GM21576 (cell line): Measurements from ENCODE around the gene ZFR.
"Not testable (repeated sequence)": the region's sequence is repeated elsewhere in the genome, so short reads cannot be mapped to it uniquely, and the experiment has no call there.

ENCODE experiments used
- ATAC-seq: cut with Tn5 transposase; IDR thresholded peaks from one replicate; pipeline ENCODE4 v1.9.1; 2021; ENCODE audit warnings: mild to moderate bottlenecking, moderate library complexity; ENCODE audit not compliant: unreplicated experiment

The ZFR gene

GRCh38 chr5:32452316-32452715, 7.8 kb upstream of the ZFR start:
- ATAC-seq = not testable (repeated sequence)

GRCh38 chr5:32450952-32451351, 6.4 kb upstream of the ZFR start:
- ATAC-seq = no peak

DNA sequence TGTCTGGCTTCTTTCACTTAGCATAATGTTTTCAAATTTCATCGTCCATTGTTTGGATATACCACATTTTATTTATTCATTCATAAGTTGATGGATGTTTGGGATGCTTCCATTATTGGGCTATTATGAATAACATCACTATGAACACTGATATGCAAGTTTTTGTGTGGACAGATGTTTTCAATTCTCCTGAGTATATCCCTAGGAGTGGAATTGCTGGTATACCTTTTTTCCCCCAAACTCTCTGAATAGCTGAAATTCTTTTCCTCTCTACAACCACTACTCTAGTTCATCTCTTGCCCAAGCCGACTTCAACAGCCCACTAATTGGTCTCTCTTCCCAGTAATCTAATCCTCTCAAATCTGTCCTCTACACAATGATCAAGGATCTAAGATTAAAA, 4.7 kb upstream of the ZFR start:
- ATAC-seq = no peak

DNA sequence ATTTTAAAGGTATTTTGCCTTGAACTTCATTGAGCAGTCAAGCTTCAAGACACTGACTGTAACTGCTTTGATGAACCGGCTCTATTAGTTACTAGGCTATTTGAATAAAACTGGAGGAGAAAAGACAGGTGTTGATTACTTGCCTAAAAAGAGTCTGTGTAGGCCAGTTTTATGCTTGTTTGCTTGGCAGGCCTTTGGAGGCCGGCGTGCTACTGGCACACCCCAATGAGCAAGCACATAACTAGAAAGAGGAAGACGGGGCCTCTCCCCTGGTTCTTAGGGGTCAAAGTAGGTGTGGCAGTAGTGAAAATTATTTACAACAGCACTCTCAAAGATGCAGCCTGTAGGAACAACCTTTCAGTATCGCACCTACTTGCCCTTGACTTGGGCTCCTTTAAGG, 2.1 kb upstream of the ZFR start:
- ATAC-seq = no peak

- ATAC-seq = no peak
These were observed 1.5 kb upstream of the ZFR start for GRCh38 chr5:32445831-32446614.

- no peak for ATAC-seq
These were observed 783 bp upstream of the ZFR start for GRCh38 chr5:32445287-32445758.

DNA sequence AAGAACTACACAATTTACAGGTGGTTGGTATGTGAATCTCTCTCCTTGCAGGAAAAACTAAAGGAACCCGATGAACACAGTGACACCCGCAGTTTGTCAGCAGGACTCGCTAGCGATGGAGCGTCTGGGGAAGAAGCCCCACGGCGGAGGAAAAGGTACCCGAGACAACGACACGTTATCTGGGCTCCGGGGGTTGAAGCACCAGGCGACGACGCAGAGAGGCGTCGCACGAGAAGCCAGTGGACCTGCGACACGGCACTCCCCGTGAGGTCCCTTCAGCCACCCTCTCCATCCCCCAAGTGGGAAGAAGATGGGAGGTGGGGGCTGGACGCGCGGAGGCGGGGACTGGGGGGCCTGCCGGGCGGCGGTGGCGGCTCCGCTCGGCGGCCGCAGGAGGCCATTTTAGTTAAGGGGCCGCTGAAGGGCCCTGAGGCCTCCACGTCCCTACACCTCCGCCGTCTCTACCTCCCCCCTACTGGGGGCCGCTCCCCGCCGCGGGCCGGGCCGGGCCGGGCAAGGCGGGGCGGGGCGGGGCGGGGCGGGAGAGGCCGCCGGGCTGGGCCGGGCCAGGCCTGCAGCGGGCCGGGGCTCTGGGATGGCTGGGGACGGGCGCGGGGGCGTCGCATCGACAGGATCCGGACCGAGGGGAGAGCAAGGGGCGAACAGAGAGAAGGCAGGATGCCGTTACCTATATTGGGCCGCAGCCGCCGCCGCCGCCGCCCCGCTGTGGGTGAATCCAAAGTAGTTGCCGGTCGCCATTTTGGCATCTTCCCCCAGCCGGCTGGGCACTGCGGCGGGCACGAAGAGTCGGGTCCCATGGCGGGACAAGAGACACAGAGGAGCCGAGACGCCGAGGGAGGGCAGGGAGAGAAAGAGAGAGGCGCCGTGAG, 754 bp downstream of the ZFR start:
- peak; percentile 41 for ATAC-seq

GRCh38 chr5:32443145-32443540, 1.4 kb downstream of the ZFR start:
- peak; percentile 24 for ATAC-seq

DNA sequence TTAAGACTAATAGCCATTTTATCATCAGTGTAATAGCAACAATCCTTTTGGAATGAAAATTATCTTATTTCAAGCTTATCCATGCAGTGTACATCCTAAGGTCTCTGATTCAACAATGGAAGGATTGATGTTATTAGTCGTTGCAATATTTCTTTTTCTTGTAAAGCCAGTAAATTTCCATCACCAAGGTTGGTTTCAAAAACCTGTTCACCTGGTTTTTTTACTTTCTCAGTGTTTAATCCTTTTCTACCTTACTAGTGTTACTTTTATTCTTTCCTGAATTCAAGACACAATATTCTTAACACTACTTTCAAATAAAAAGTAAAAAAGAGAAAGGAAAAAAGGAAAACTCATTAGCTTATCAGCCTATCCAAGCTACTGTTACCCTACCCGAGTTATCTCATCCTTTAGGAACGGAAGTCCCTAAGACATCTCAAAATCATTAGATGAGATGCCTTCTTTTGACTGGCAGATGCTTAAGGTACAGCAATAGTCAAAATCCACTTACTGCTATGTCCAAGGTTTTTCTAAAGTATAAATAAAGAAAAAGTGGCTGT, 5.4 kb downstream of the ZFR start:
- ATAC-seq = no peak

- no peak for ATAC-seq
These were observed 7.8 kb downstream of the ZFR start for GRCh38 chr5:32436553-32437242.

DNA sequence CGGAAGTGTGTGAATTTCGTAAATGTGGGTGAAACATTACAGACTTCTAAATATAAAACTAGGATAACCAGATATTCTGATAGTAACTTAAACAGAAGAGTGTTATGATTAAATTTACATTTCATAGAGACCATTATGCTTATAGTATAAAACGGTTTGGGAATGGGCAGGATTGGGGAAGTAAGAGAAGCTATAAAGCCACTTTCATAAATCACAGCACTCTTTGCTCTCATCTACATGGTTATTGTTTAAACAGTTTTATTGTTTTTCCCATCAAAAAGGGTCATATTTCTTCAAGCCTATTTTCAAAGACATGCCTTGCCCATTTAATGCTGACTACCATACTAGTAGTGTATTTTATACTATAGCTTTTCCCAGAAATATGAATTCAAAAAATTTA, 9.2 kb downstream of the ZFR start:
- ATAC-seq = no peak

DNA sequence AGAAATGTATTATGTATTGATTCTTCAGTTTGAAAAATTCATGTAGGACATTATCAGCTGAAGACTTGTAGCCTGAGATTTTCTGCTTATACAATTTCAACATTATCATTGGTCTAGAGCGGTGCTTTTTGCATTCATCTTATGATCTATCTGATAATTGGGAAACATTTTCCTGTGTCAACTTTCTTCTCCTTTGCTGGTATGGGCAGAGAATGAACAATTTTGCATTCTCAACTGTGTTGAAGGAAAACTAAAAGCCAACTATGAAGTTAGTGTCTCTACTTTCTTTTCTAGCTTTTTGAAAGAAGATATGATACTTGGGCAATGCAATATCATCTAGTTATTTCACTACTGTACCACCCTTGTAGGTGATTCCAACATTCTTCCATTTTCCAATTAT, 10.3 kb downstream of the ZFR start:
- ATAC-seq = no peak

DNA sequence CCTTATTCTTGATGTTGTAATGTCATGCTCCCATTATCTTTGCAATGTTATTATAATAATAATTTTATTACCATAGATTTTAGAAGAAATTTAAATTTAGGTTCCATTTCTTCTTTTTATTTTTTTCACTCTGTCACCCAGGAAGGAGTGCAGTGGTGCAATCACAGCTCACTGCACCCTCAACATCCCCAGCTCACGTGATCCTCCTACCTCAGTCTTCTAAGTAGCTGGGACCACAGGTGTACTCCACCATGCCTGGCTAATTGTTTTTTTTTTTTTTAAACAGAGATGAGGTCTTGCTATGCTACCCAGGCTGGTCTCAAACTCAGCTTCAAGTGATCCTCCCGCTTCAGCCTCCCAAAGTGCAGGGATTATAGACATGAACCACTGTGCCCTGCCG, 11.9 kb downstream of the ZFR start:
- ATAC-seq = no peak

- not testable (repeated sequence) for ATAC-seq
These were observed 13.7 kb downstream of the ZFR start for GRCh38 chr5:32430825-32431224.

GRCh38 chr5:32428426-32428825, 16.1 kb downstream of the ZFR start:
- no peak for ATAC-seq

GRCh38 chr5:32426440-32427151, 17.9 kb downstream of the ZFR start:
- no peak for ATAC-seq

DNA sequence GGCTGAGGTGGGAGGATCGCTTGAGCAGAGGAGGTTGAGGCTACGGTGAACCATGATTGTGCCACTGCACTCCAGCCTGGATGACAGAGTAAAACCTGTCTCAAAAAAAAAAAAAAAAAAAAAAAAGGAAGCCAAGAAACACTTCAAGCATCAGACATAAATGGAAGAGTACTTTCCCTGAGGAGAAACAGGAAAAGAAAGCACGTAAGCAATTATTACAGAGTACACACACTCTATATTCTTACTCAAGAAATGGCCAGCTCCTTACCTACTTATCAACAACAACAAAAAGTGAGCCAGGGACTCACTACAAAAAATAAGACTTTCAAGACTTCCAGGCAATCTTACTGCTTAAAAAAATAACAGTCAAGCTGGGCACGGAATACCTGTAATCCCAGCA, 21.8 kb downstream of the ZFR start:
- no peak for ATAC-seq

DNA sequence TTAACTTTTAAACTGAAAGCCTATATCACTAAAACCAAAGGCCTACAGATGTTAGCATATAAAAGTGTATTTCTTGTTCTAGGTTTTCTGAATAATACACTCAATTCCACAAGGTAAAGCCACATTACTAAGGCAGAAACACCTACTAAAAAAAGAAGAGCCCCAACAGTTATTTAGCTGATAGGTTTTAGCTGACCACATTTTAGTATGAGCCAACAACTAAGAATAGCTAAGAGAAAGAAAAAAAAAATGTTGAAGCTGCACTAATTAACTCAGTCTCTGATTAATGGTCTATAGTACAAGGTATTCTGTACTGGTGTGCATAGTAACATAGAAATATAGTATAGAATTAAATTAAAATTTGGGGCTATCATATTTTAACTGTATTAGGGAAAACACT, 23.5 kb downstream of the ZFR start:
- no peak for ATAC-seq

DNA sequence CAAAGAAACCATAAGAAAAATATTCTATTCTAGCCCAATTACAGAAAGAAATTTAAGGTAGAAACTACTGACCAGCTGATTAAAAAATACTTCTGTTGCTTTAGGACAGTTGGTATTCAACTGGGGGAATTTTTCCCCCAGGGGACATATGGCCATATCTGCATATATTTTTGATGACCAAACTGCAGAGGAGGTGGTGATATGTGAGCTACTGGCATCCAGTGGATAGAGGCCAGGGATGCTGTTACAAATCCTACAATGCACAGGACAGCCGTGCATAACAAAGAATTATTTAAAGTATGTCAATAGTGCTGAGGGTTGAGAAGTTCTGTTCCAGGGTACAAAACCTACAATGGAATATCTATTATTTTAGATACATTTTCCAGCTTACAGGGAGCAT, 24.0 kb downstream of the ZFR start:
- ATAC-seq = no peak

- no peak for ATAC-seq
These were observed 24.7 kb downstream of the ZFR start for GRCh38 chr5:32419791-32420190.
